ENCODE measurements around the gene UBE2E1.

Gene UBE2E1

DNA sequence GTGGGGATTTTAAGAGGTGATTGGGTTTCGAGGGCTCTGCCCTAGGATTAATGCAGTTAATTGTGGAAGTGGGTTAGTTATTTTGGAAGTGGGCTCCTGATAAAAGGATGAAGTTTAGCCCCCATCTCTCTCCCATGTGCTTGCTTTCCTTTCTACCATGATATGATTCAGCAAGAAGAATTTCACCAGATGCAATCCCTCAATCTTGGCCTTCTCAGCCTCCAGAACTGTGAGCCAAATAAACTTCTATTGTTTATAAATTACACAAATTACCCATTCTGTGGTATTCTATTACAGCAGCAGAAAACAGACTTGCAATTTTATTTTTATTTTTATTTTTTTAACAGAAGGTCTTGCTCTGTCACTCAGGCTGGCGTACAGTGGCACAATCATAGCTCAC lies 27.3 kb upstream of the UBE2E1 start:
- TF ChIP-seq ZBTB7A (IDR thresholded peaks at IDR 0.05; ENCODE audit: low read depth) (no peak), NFIC (IDR thresholded peaks at IDR 0.05) (no peak), FOXM1 (IDR thresholded peaks at IDR 0.05; ENCODE audit: borderline replicate concordance, low read depth) (no peak), TAF1 (IDR thresholded peaks at IDR 0.05; ENCODE audit: low read depth) (no peak)

DNA sequence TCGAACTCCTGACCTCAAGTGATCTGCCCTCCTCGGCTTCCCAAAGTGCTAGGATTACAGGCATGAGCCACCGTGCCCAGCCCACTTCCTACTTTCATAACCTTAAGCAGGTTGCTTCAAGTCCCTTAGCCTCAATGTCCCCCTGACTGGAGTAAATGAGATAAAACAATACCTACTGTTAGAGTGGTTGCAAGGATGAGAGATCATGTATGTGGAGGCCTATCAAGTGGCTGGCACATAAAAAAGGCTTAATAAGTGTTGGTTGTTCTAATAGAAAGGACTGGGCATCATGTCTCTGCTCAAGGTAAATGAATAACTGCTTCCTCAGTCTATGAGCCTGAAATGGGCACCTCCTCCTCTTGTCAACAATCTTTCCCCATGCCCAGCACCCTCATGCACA lies 25.9 kb upstream of the UBE2E1 start:
- TF ChIP-seq, protein P1, sequence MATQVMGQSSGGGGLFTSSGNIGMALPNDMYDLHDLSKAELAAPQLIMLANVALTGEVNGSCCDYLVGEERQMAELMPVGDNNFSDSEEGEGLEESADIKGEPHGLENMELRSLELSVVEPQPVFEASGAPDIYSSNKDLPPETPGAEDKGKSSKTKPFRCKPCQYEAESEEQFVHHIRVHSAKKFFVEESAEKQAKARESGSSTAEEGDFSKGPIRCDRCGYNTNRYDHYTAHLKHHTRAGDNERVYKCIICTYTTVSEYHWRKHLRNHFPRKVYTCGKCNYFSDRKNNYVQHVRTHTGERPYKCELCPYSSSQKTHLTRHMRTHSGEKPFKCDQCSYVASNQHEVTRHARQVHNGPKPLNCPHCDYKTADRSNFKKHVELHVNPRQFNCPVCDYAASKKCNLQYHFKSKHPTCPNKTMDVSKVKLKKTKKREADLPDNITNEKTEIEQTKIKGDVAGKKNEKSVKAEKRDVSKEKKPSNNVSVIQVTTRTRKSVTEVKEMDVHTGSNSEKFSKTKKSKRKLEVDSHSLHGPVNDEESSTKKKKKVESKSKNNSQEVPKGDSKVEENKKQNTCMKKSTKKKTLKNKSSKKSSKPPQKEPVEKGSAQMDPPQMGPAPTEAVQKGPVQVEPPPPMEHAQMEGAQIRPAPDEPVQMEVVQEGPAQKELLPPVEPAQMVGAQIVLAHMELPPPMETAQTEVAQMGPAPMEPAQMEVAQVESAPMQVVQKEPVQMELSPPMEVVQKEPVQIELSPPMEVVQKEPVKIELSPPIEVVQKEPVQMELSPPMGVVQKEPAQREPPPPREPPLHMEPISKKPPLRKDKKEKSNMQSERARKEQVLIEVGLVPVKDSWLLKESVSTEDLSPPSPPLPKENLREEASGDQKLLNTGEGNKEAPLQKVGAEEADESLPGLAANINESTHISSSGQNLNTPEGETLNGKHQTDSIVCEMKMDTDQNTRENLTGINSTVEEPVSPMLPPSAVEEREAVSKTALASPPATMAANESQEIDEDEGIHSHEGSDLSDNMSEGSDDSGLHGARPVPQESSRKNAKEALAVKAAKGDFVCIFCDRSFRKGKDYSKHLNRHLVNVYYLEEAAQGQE (IDR thresholded peaks at IDR 0.05; ENCODE audit: low read depth): no peak
- TF ChIP-seq CEBPB (IDR thresholded peaks at IDR 0.05): no peak
- no peak for TF ChIP-seq TEAD4 (IDR thresholded peaks at IDR 0.05)
- no peak for TF ChIP-seq TAF1 (IDR thresholded peaks at IDR 0.05; ENCODE audit: low read depth)
- TF ChIP-seq RAD21 (IDR thresholded peaks at IDR 0.05; ENCODE audit: low read depth): no peak
- TF ChIP-seq, protein P2, sequence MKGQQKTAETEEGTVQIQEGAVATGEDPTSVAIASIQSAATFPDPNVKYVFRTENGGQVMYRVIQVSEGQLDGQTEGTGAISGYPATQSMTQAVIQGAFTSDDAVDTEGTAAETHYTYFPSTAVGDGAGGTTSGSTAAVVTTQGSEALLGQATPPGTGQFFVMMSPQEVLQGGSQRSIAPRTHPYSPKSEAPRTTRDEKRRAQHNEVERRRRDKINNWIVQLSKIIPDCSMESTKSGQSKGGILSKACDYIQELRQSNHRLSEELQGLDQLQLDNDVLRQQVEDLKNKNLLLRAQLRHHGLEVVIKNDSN (IDR thresholded peaks at IDR 0.05): no peak

DNA sequence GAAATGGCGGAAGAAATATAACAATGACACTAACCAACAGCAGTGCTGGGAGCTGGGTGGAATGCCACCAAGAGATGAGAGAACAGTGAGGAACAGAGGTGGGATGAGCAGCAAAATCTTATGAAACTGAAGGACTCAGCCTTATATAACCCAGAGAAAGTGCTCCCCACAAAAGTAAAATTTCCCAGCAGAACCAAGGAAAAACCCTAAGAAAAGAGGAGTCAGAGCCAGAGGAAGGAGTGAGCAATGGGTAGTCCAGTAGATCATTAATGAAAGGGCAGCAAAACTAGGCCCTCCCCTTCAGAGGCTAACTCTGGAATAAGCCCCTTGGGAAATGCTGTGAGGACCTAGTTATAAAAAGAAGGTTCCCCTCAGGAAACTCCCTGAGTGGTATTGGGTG lies 24.7 kb upstream of the UBE2E1 start:
- TF ChIP-seq RAD21 (IDR thresholded peaks at IDR 0.05; ENCODE audit: low read depth) (no peak), TCF12 (IDR thresholded peaks at IDR 0.05; ENCODE audit: low read depth) (no peak), YY1 (IDR thresholded peaks at IDR 0.05; ENCODE audit: low read depth) (no peak), FOXM1 (IDR thresholded peaks at IDR 0.05; ENCODE audit: borderline replicate concordance, low read depth) (no peak), TEAD4 (IDR thresholded peaks at IDR 0.05) (no peak), ZBTB7A (IDR thresholded peaks at IDR 0.05; ENCODE audit: low read depth) (no peak), TAF1 (IDR thresholded peaks at IDR 0.05; ENCODE audit: low read depth) (no peak), NFIC (IDR thresholded peaks at IDR 0.05) (no peak), EP300 (IDR thresholded peaks at IDR 0.05; ENCODE audit: borderline replicate concordance) (no peak), EGR1 (IDR thresholded peaks at IDR 0.05) (no peak), CREB1 (IDR thresholded peaks at IDR 0.05; ENCODE audit: low read depth) (no peak), CEBPB (IDR thresholded peaks at IDR 0.05) (no peak)
- TF ChIP-seq, protein P1 (IDR thresholded peaks at IDR 0.05; ENCODE audit: low read depth): no peak
- TF ChIP-seq, protein P3, sequence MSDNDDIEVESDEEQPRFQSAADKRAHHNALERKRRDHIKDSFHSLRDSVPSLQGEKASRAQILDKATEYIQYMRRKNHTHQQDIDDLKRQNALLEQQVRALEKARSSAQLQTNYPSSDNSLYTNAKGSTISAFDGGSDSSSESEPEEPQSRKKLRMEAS (IDR thresholded peaks at IDR 0.05): no peak
- TF ChIP-seq, protein P2 (IDR thresholded peaks at IDR 0.05): no peak

DNA sequence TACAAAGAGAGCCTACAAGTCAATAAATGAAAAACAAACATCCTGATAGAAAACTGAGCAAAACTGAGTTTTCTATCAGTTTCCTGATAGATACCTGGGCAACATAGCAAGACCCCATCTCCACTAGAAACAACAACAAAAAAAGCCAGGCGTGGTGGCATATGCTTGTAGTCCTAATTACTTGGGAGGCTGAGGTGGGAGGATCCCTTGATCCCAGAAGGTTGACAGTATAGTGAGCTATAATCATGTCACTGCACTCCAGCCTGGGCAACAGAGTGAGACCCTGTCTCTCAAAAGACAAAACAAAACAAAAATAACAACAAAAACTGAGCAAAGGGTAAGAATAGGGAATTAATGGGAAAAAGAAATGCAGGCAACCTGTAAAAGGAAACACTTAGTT lies 23.9 kb upstream of the UBE2E1 start:
- TF ChIP-seq YY1 (IDR thresholded peaks at IDR 0.05; ENCODE audit: low read depth) (no peak), NFIC (IDR thresholded peaks at IDR 0.05) (no peak), EP300 (IDR thresholded peaks at IDR 0.05; ENCODE audit: borderline replicate concordance) (no peak), TAF1 (IDR thresholded peaks at IDR 0.05; ENCODE audit: low read depth) (no peak), CREB1 (IDR thresholded peaks at IDR 0.05; ENCODE audit: low read depth) (no peak), FOXM1 (IDR thresholded peaks at IDR 0.05; ENCODE audit: borderline replicate concordance, low read depth) (no peak), TCF12 (IDR thresholded peaks at IDR 0.05; ENCODE audit: low read depth) (no peak), TEAD4 (IDR thresholded peaks at IDR 0.05) (no peak), EGR1 (IDR thresholded peaks at IDR 0.05) (no peak), CEBPB (IDR thresholded peaks at IDR 0.05) (no peak), ZBTB7A (IDR thresholded peaks at IDR 0.05; ENCODE audit: low read depth) (no peak), RAD21 (IDR thresholded peaks at IDR 0.05; ENCODE audit: low read depth) (no peak)
- TF ChIP-seq, protein P2 (IDR thresholded peaks at IDR 0.05): no peak
- TF ChIP-seq, protein P3 (IDR thresholded peaks at IDR 0.05): no peak
- TF ChIP-seq, protein P1 (IDR thresholded peaks at IDR 0.05; ENCODE audit: low read depth): no peak

All from Ishikawa (cell line).